ENCODE measurements around the gene IRF2BP2. TPM values are rescaled to one million over a fixed set of nuclear protein-coding genes. Genes with fewer than 3 reads are reported as not detected.

The IRF2BP2 gene
- total RNA-seq, 1 experiment from 2014 or later: 78.8 TPM

DNA sequence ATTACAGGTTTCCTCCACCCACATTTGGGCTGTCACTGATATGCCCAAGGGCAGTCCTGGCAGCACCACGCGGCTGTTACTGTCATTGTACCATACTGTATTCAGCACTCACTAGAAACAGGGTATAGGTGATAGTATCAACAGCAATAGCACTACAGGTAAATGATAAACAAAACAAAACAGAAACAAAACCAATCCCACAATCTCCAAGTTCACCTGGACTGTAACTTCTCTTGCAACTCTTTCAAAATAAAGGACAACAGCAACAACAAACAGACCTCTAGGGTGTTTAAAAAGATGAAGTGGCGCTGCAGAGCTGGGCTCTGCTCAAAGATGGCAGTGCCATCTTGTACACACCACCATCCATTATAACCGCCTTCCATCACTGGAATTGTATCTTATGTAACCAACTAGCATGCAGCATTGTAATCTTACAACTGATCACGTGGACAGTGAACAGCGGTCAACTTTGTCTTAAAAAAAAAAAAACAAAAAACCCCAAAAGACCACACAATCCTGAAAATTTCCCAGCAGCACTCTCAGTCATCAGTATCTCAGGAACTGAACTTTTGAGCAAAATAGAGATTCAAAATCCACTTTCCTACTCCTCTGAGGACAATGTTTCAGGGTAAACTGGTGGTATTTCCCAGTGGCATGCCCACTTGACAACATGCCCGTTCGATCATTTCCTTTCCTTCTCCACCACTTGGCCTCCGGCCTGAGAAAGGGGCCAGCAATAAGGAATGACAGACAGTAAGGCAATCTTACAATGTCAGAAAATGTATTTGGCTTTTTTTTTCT is 3.8 kb downstream of the IRF2BP2 start:
- TF ChIP-seq, protein P1, sequence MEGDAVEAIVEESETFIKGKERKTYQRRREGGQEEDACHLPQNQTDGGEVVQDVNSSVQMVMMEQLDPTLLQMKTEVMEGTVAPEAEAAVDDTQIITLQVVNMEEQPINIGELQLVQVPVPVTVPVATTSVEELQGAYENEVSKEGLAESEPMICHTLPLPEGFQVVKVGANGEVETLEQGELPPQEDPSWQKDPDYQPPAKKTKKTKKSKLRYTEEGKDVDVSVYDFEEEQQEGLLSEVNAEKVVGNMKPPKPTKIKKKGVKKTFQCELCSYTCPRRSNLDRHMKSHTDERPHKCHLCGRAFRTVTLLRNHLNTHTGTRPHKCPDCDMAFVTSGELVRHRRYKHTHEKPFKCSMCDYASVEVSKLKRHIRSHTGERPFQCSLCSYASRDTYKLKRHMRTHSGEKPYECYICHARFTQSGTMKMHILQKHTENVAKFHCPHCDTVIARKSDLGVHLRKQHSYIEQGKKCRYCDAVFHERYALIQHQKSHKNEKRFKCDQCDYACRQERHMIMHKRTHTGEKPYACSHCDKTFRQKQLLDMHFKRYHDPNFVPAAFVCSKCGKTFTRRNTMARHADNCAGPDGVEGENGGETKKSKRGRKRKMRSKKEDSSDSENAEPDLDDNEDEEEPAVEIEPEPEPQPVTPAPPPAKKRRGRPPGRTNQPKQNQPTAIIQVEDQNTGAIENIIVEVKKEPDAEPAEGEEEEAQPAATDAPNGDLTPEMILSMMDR (conservative IDR thresholded peaks at IDR 0.05; ENCODE audit: low read depth, low read length): no peak; the same call in 1 of the 2 replicates
- TF ChIP-seq EZH2 (IDR thresholded peaks at IDR 0.05; ENCODE audit: low read length, unreplicated experiment): no peak
- no peak for TF ChIP-seq EZH2phosphoT487 (IDR thresholded peaks at IDR 0.05; ENCODE audit: borderline replicate concordance, low read length)
- no peaks in the 10 kb centered on the region for H3K9me2 ChIP-seq (replicated peaks; ENCODE audit: low read length)
- peaks cover 43% of the 10 kb centered on the region for H4K20me1 ChIP-seq (ENCODE audit: low read length)
- ChIA-PET POLR2A (ENCODE audit: unreplicated experiment) (interaction anchor here (1.0 kb wide), 1 partner anchor 464 kb away, joined by 6 read pairs; no protein-coding TSS in a partner anchor), CTCF (no interaction called here)
- H3K4me2 ChIP-seq (ENCODE audit: low read length): peak overlapping the region; percentile 98
- ATAC-seq (no peak), DNase-seq (peak; percentile 44)
- peak overlapping the region; percentile 78 for H3K4me3 ChIP-seq (ENCODE audit: low read length)
- H3K4me1 ChIP-seq (ENCODE audit: insufficient read depth, low read length): peaks cover 27% of the 10 kb centered on the region
- peaks cover 57% of the 10 kb centered on the region for H3K36me3 ChIP-seq (ENCODE audit: low read depth, low read length)
- H3F3A ChIP-seq (ENCODE audit: low read length, unreplicated experiment): peaks cover 9% of the 10 kb centered on the region
- H3K27me3 ChIP-seq (ENCODE audit: low read length): no peaks in the 10 kb centered on the region
- no TSS peak for BruUV-seq (replicated peaks)
- H3K79me2 ChIP-seq (ENCODE audit: low read length): peaks cover 81% of the 10 kb centered on the region
- peak overlapping the region; percentile 96 for H3K27ac ChIP-seq (ENCODE audit: low read length)
- peak overlapping the region; percentile 99 for H3K9ac ChIP-seq (ENCODE audit: low read length)
- intact Hi-C loops (cut with micrococcal nuclease): no loop called here
- no peak overlapping the region for H2AFZ ChIP-seq (ENCODE audit: low read length)
- no peaks in the 10 kb centered on the region for H3K9me3 ChIP-seq (ENCODE audit: low read length)

DNA sequence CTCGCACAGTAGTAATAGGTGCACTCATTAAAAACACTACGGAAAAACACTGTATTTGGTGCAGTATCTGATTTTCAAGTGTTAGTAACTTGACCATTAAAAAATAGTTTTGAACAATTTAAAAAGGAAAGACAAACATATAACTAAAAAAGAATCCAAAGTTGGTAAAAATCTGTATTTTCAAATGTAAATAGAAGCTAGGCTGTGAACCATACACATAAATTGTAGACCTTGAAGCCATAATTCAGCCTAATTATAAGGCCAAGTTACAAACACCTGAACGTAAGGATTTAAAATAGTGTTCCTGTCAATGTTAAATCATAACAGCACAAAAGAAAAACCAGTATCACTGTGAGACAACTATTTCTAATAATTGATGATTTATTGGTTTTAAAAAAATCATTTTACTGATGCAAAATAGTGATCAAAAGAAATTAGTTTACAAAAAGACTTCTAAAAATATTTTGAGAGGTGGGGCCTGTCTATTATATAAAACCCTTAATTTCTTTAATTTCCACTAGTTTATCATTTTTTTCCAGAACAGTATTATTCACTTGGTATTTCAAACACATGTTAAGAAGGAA is 4.5 kb downstream of the IRF2BP2 start:
- H3K27ac ChIP-seq (ENCODE audit: low read length): peak overlapping the region; percentile 96
- peaks cover 57% of the 10 kb centered on the region for H3K36me3 ChIP-seq (ENCODE audit: low read depth, low read length)
- H3K9me2 ChIP-seq (replicated peaks; ENCODE audit: low read length): no peaks in the 10 kb centered on the region
- peak overlapping the region; percentile 99 for H3K9ac ChIP-seq (ENCODE audit: low read length)
- peak overlapping the region; percentile 98 for H3K4me2 ChIP-seq (ENCODE audit: low read length)
- intact Hi-C loops (cut with micrococcal nuclease): no loop called here
- H3K27me3 ChIP-seq (ENCODE audit: low read length): no peaks in the 10 kb centered on the region
- DNase-seq: no peak
- H3K79me2 ChIP-seq (ENCODE audit: low read length): peaks cover 85% of the 10 kb centered on the region
- ChIA-PET CTCF (no interaction called here), POLR2A (ENCODE audit: unreplicated experiment) (interaction anchor here (1.0 kb wide), 1 partner anchor 465 kb away, joined by 6 read pairs; no protein-coding TSS in a partner anchor)
- BruUV-seq (replicated peaks): no TSS peak
- H2AFZ ChIP-seq (ENCODE audit: low read length): no peak overlapping the region
- no peaks in the 10 kb centered on the region for H3K9me3 ChIP-seq (ENCODE audit: low read length)
- H4K20me1 ChIP-seq (ENCODE audit: low read length): peaks cover 43% of the 10 kb centered on the region
- H3F3A ChIP-seq (ENCODE audit: low read length, unreplicated experiment): peaks cover 15% of the 10 kb centered on the region
- TF ChIP-seq, protein P1 (conservative IDR thresholded peaks at IDR 0.05; ENCODE audit: low read depth, low read length): no peak
- no peak for TF ChIP-seq EZH2 (IDR thresholded peaks at IDR 0.05; ENCODE audit: low read length, unreplicated experiment)
- no peak for TF ChIP-seq EZH2phosphoT487 (IDR thresholded peaks at IDR 0.05; ENCODE audit: borderline replicate concordance, low read length)
- peak overlapping the region; percentile 78 for H3K4me3 ChIP-seq (ENCODE audit: low read length)
- H3K4me1 ChIP-seq (ENCODE audit: insufficient read depth, low read length): peaks cover 32% of the 10 kb centered on the region
- ATAC-seq: no peak

Data from PC-3 (cell line).